Central memory CD8-positive, alpha-beta T cell (primary cell): ENCODE data around the gene FAIM.
A peak's percentile ranks its signal among the peaks of the same experiment; 100 is the strongest.
"Not testable (repeated sequence)": the region's sequence is repeated elsewhere in the genome, so short reads cannot be mapped to it uniquely, and the experiment has no call there.

Experiments used
- ATAC-seq: fragments of 150-1000 bp; cut with Tn5 transposase; replicated peaks from 2 replicates; pipeline ENCODE4 v1.10.0; 2022; ENCODE audit warnings: mild to moderate bottlenecking, moderate FRiP score, moderate number of reproducible peaks; ENCODE audit not compliant: poor library complexity, severe bottlenecking; ENCODE audit errors: extremely low read depth
- DNase-seq, 2 donors: peaks; one replicate each; pipeline ENCODE4 v3.0.0; 2021; ENCODE audit warnings: low spot score in 2 of 2
- H3K27ac Mint-ChIP-seq: one replicate; pipeline ENCODE4 v1.8.0; 2022; ENCODE audit warnings: low read depth, mild to moderate bottlenecking, moderate library complexity, mixed read lengths
- H3K27me3 Mint-ChIP-seq: one replicate; pipeline ENCODE4 v1.8.0; 2022; ENCODE audit warnings: mixed read lengths
- H3K36me3 Mint-ChIP-seq: one replicate; pipeline ENCODE4 v1.8.0; 2022; ENCODE audit warnings: mild to moderate bottlenecking, moderate library complexity, mixed read lengths; ENCODE audit not compliant: insufficient read depth
- H3K4me1 Mint-ChIP-seq: one replicate; pipeline ENCODE4 v1.8.0; 2022; ENCODE audit warnings: mixed read lengths
- H3K4me3 Mint-ChIP-seq: one replicate; pipeline ENCODE4 v1.8.0; 2022; ENCODE audit warnings: mild to moderate bottlenecking, moderate library complexity, mixed read lengths
- H3K9me3 Mint-ChIP-seq: one replicate; pipeline ENCODE4 v1.8.0; 2022; ENCODE audit warnings: mixed read lengths

FAIM gene, protein sequence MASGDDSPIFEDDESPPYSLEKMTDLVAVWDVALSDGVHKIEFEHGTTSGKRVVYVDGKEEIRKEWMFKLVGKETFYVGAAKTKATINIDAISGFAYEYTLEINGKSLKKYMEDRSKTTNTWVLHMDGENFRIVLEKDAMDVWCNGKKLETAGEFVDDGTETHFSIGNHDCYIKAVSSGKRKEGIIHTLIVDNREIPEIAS

GRCh38 chr3:138608322-138609135 is at the start of gene FAIM:
Gene FAIM, plus strand, starts transcription at chr3:138608771. Its CDS starts 10,956 bp downstream, at chr3:138619727.
- H3K27ac Mint-ChIP-seq: peak within 1 kb of the TSS; percentile 100
- H3K4me1 Mint-ChIP-seq: peaks cover 30% of the 10 kb centered on the region
- H3K27me3 Mint-ChIP-seq: peaks cover 10% of the 10 kb centered on the region
- H3K9me3 Mint-ChIP-seq: peaks cover 6% of the 10 kb centered on the region
- H3K36me3 Mint-ChIP-seq: peaks cover 34% of the 10 kb centered on the region
- H3K4me3 Mint-ChIP-seq: peak within 1 kb of the TSS; percentile 96
- ATAC-seq (peak; percentile 71), DNase-seq (peak; percentile 59 to 68)

DNA sequence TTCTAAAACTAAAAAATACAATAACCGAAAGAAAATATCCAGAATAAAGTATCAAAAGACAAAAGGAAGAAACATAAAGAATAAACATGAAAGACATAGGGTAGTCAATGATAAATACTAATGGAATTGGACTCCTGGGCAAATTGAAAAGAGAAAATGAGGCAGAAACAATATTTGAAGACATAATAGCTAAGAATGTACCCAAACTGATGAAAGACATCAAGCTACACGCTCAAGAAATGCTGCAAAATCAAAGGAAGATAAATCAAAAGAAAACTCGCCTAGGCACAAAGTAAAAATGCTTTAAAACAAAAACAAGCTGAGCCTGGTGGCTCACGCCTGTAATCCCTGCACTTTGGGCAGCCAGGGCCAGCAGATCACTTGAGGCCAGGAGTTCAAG is 49.4 kb upstream of the FAIM start:
- Mint-ChIP-seq H3K4me1 (peaks cover 10% of the 10 kb centered on the region), H3K27ac (no peak overlapping the region), H3K9me3 (no peaks in the 10 kb centered on the region), H3K27me3 (no peaks in the 10 kb centered on the region), H3K4me3 (no peak overlapping the region), H3K36me3 (peaks cover 2% of the 10 kb centered on the region)
- ATAC-seq: no peak
- no peak for DNase-seq

DNA sequence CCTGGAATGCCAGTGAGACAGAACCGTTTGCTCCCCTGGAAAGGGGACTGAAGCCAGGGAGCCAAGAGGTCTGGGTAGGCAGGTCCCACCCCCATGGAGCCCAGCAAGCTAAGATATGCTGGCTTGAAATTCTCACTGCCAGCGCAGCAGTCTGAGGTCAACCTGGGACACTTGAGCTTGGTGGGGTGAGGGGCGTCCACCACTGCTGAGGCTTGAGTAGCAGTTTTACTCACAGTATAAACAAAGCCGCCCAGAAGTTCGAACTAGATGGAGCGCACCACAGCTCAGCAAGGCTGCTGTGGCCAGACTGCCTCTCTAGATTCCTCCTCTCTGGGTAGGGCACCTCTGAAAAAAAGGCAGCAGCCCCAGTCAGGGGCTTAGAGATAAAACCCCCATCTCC is 48.1 kb upstream of the FAIM start:
- Mint-ChIP-seq H3K9me3 (no peaks in the 10 kb centered on the region), H3K4me3 (no peak overlapping the region), H3K36me3 (peaks cover 2% of the 10 kb centered on the region), H3K27ac (no peak overlapping the region), H3K4me1 (peaks cover 20% of the 10 kb centered on the region), H3K27me3 (no peaks in the 10 kb centered on the region)
- DNase-seq (no peak), ATAC-seq (no peak)

DNA sequence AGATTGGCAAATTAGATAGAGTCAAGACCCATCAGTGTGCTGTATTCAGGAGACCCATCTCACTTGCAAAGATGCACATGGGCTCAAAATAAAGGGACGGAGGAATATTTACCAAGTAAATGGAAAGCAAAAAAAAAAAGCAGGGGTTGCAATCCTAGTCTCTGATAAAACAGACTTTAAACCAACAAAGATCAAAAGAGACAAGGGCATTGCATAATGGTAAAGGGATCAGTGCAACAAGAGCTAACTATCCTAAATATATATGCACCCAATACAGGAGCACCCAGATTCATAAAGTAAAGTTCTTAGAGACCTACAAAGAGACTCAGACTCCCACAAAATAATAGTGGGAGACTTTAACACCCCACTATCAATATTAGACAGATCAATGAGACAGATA is 45.7 kb upstream of the FAIM start:
- H3K27me3 Mint-ChIP-seq, ATAC-seq, H3K9me3 Mint-ChIP-seq, DNase-seq, H3K36me3 Mint-ChIP-seq, H3K27ac Mint-ChIP-seq, H3K4me3 Mint-ChIP-seq: not testable (repeated sequence)
- H3K4me1 Mint-ChIP-seq: peaks cover 20% of the 10 kb centered on the region

DNA sequence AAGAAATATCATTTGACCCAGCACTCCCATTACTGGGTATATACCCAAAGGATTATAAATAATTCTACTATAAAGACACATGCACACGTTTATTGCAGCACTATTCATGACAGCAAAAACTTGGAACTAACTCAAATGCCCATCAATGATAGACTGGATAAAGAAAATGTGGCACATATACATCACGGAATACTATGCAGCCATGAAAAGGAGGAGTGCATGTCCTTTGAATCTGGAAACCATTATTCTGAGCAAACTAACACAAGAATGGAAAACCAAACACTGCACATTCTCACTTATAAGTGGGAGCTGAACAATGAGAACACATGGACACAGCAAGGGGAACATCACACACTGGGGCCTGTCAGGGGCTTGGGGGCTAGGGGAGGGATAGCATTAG is 42.3 kb upstream of the FAIM start:
- not testable (repeated sequence) for DNase-seq, H3K27me3 Mint-ChIP-seq, H3K4me3 Mint-ChIP-seq, ATAC-seq, H3K9me3 Mint-ChIP-seq, H3K27ac Mint-ChIP-seq, H3K36me3 Mint-ChIP-seq
- peaks cover 20% of the 10 kb centered on the region for H3K4me1 Mint-ChIP-seq

GRCh38 chr3:138567403-138567802 is 41.2 kb upstream of the FAIM start:
- Mint-ChIP-seq H3K27ac (no peak overlapping the region), H3K4me1 (peaks cover 20% of the 10 kb centered on the region), H3K9me3 (no peaks in the 10 kb centered on the region), H3K36me3 (peaks cover 3% of the 10 kb centered on the region), H3K4me3 (no peak overlapping the region), H3K27me3 (no peaks in the 10 kb centered on the region)
- ATAC-seq (no peak), DNase-seq (no peak)

GRCh38 chr3:138569090-138569489 is 39.5 kb upstream of the FAIM start:
- ATAC-seq (no peak), DNase-seq (no peak)
- no peak overlapping the region for H3K4me3 Mint-ChIP-seq
- H3K27me3 Mint-ChIP-seq: no peaks in the 10 kb centered on the region
- H3K9me3 Mint-ChIP-seq: peaks cover 5% of the 10 kb centered on the region
- peaks cover 3% of the 10 kb centered on the region for H3K36me3 Mint-ChIP-seq
- no peak overlapping the region for H3K27ac Mint-ChIP-seq
- peaks cover 11% of the 10 kb centered on the region for H3K4me1 Mint-ChIP-seq

GRCh38 chr3:138569624-138570023 is 38.9 kb upstream of the FAIM start:
- H3K27me3 Mint-ChIP-seq, H3K4me1 Mint-ChIP-seq, H3K27ac Mint-ChIP-seq, H3K9me3 Mint-ChIP-seq, DNase-seq, H3K36me3 Mint-ChIP-seq, ATAC-seq, H3K4me3 Mint-ChIP-seq: not testable (repeated sequence)

DNA sequence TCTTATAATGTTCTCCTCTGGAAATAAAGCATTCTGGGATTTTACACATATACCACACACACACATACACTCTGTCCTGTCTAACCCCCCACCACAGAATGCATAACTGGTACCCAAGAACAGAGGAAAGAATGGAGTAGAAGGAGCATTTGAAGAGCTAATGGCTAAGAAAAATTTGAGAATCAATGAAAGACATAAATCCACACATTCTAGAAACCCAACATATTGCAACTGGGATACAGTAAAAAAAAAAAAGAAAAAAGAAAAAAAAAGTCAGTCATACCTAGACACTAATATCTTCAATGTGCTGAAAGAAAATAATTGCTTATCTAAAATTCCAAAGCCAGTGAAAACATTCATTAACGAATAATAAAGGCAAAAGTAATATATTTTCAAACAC is 35.4 kb upstream of the FAIM start:
- DNase-seq (no peak), ATAC-seq (no peak)
- no peak overlapping the region for H3K4me3 Mint-ChIP-seq
- H3K36me3 Mint-ChIP-seq: peaks cover 3% of the 10 kb centered on the region
- peaks cover 8% of the 10 kb centered on the region for H3K4me1 Mint-ChIP-seq
- H3K27ac Mint-ChIP-seq: no peak overlapping the region
- no peaks in the 10 kb centered on the region for H3K27me3 Mint-ChIP-seq
- H3K9me3 Mint-ChIP-seq: peaks cover 5% of the 10 kb centered on the region

DNA sequence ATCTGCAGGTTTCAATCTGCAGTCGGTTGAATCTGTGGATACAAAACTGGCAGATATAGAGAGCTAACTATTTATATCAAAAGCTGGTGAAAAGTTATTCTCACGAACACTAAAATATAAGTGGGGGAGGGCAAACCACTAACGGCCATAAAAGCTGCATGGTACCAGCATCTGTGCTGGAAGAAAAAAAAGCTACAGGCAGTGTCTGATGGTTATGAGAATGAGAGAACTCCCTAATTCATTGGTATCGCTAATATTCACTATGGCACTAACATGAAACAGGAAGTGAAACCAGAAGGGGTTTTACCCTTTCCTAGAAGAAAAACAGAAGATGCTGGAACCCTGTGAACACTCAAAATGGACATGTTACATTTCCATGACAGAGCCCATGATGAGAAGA is 30.4 kb upstream of the FAIM start:
- Mint-ChIP-seq H3K36me3 (peaks cover 5% of the 10 kb centered on the region), H3K4me1 (peaks cover 16% of the 10 kb centered on the region), H3K27ac (peak overlapping the region; percentile 77), H3K9me3 (peaks cover 2% of the 10 kb centered on the region), H3K27me3 (no peaks in the 10 kb centered on the region), H3K4me3 (peak overlapping the region; percentile 54)
- DNase-seq: no peak
- no peak for ATAC-seq

- H3K36me3 Mint-ChIP-seq: peaks cover 8% of the 10 kb centered on the region
- peak overlapping the region; percentile 77 for H3K27ac Mint-ChIP-seq
- DNase-seq (no peak), ATAC-seq (no peak)
- H3K9me3 Mint-ChIP-seq: no peaks in the 10 kb centered on the region
- H3K27me3 Mint-ChIP-seq: no peaks in the 10 kb centered on the region
- no peak overlapping the region for H3K4me3 Mint-ChIP-seq
- peaks cover 23% of the 10 kb centered on the region for H3K4me1 Mint-ChIP-seq
These were observed 29.5 kb upstream of the FAIM start for GRCh38 chr3:138578961-138579574.

GRCh38 chr3:138587374-138587773 is 21.2 kb upstream of the FAIM start:
- no peaks in the 10 kb centered on the region for H3K9me3 Mint-ChIP-seq
- no peak overlapping the region for H3K4me3 Mint-ChIP-seq
- H3K4me1 Mint-ChIP-seq: peaks cover 17% of the 10 kb centered on the region
- ATAC-seq (no peak), DNase-seq (no peak)
- H3K27me3 Mint-ChIP-seq: no peaks in the 10 kb centered on the region
- H3K36me3 Mint-ChIP-seq: peaks cover 3% of the 10 kb centered on the region
- no peak overlapping the region for H3K27ac Mint-ChIP-seq

GRCh38 chr3:138588445-138588844 is 20.1 kb upstream of the FAIM start:
- ATAC-seq: no peak
- Mint-ChIP-seq H3K27me3 (no peaks in the 10 kb centered on the region), H3K27ac (no peak overlapping the region), H3K4me3 (no peak overlapping the region), H3K4me1 (peaks cover 16% of the 10 kb centered on the region), H3K36me3 (peaks cover 2% of the 10 kb centered on the region), H3K9me3 (no peaks in the 10 kb centered on the region)
- no peak for DNase-seq
